Measurements from ENCODE around the gene LAMA5. TPM values are rescaled to one million over a fixed set of nuclear protein-coding genes. Genes with fewer than 3 reads are reported as not detected.

LAMA5 gene
- total RNA-seq, 4 donors from 2014 or later, result 93.9 to 179 (median 117) TPM

DNA sequence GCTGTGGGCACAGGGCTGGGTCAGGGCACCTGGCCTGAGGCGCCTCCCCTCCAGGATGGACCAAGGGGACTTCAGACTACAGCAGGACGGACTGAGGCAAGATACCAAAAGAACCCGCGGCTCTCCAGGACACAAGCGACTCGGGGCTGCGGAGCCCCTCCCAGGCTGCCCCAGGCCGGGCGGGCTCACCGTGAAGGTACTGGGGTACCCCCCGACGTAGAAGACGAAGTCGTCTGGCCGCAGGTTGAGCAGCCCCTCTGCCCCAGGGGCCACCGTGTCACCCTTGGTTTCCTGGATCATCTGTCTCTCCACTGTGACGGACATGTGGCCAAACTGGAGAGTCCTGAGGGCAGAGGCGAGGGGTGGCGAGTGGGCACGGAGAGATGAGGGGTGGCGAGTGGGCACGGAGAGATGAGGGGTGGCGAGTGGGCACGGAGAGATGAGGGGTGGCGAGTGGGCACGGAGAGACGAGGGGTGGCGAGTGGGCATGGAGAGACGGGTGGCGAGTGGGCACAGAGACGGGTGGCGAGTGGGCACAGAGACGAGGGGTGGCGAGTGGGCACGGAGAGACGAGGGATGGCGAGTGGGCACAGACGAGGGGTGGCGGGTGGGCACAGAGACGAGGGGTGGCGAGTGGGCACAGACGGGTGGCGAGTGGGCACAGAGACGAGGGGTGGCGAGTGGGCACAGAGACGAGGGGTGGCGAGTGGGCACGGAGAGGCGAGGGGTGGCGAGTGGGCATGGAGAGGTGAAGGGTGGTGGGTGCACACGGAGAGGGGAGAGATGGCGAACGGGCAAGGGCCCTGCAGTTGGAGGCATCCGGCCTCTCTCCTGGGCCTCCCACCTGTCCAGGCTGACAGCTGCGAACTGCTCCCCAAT is 53.4 kb downstream of the LAMA5 start:
- 90 to 95% methylated on average over 43 to 48 of the region's 55 CpGs for WGBS, 2 donors
- no peak for TF ChIP-seq POLR2A (IDR thresholded peaks at IDR 0.05)
- TF ChIP-seq, protein P1, sequence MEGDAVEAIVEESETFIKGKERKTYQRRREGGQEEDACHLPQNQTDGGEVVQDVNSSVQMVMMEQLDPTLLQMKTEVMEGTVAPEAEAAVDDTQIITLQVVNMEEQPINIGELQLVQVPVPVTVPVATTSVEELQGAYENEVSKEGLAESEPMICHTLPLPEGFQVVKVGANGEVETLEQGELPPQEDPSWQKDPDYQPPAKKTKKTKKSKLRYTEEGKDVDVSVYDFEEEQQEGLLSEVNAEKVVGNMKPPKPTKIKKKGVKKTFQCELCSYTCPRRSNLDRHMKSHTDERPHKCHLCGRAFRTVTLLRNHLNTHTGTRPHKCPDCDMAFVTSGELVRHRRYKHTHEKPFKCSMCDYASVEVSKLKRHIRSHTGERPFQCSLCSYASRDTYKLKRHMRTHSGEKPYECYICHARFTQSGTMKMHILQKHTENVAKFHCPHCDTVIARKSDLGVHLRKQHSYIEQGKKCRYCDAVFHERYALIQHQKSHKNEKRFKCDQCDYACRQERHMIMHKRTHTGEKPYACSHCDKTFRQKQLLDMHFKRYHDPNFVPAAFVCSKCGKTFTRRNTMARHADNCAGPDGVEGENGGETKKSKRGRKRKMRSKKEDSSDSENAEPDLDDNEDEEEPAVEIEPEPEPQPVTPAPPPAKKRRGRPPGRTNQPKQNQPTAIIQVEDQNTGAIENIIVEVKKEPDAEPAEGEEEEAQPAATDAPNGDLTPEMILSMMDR (IDR thresholded peaks at IDR 0.05), result no peak
- H3K27ac ChIP-seq, result no peak overlapping the region
- H3K4me3 ChIP-seq (replicated peaks in 1 of 3), result no peak overlapping the region
- intact Hi-C loops (cut with DNase I), result no loop called here
- H3K36me3 ChIP-seq, result peaks cover 80 to 85% of the 10 kb centered on the region in 2 donors
- H3K4me1 ChIP-seq, result no peaks in the 10 kb centered on the region
- no peaks in the 10 kb centered on the region for H3K27me3 ChIP-seq
- H3K9me3 ChIP-seq, result no peaks in the 10 kb centered on the region
- DNase-seq, result no peak

DNA sequence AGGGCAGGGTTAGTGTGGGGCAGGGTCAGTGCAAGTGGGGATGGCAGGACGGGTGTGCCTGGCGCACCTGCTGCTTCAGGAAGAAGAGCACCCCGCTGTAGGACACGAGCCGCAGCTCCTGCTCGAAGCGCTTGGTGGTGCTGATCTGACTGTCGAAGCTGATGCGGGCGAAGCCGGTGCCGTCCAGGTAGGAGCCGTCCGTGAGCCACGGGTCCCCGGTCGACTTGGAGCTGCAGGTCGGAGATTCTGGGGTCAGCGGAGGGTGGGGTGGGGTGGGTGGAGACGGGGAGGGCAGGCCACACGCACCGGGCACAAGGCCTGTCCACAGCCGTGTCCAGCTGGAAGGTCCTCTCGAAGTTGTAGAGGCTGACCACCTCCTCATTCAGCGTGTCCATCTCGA is 54.1 kb downstream of the LAMA5 start:
- TF ChIP-seq POLR2A (IDR thresholded peaks at IDR 0.05), result no peak
- TF ChIP-seq, protein P1 (IDR thresholded peaks at IDR 0.05), result no peak
- no peak for DNase-seq
- 94 to 95% methylated on average over 18 to 21 of the region's 26 CpGs for WGBS, 2 donors
- Histone ChIP-seq H3K27me3 (no peaks in the 10 kb centered on the region), H3K9me3 (no peaks in the 10 kb centered on the region), H3K4me3 (replicated peaks in 1 of 3) (no peak overlapping the region), H3K27ac (no peak overlapping the region), H3K36me3 (peaks cover 85 to 87% of the 10 kb centered on the region in 2 donors), H3K4me1 (no peaks in the 10 kb centered on the region)
- intact Hi-C loops (cut with DNase I), result no loop called here

DNA sequence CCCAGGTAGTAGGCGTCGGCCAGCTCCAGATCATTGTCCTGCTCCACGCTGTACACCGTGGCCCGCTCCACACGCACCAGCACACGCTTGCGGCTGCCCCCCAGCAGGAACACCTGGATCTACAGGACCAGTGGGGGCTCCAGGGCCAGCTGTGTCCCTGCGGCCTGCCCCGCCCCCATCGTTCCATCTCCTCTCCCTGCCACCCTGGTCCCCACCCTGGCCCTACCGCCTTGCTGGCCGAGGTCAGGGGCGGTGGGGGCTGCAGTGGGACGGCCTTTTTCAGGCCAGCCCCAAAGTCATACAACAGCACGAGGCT is 54.5 kb downstream of the LAMA5 start:
- no peak overlapping the region for H3K4me3 ChIP-seq (replicated peaks in 1 of 3)
- H3K36me3 ChIP-seq, result peaks cover 89 to 91% of the 10 kb centered on the region in 2 donors
- H3K4me1 ChIP-seq, result no peaks in the 10 kb centered on the region
- no peak for DNase-seq
- H3K9me3 ChIP-seq, result no peaks in the 10 kb centered on the region
- WGBS, 2 donors, result 96 to 98% methylated on average over 9 to 16 of the region's 16 CpGs
- H3K27ac ChIP-seq, result no peak overlapping the region
- H3K27me3 ChIP-seq, result no peaks in the 10 kb centered on the region
- intact Hi-C loops (cut with DNase I), result no loop called here
- TF ChIP-seq, protein P1 (IDR thresholded peaks at IDR 0.05), result no peak
- no peak for TF ChIP-seq POLR2A (IDR thresholded peaks at IDR 0.05)

DNA sequence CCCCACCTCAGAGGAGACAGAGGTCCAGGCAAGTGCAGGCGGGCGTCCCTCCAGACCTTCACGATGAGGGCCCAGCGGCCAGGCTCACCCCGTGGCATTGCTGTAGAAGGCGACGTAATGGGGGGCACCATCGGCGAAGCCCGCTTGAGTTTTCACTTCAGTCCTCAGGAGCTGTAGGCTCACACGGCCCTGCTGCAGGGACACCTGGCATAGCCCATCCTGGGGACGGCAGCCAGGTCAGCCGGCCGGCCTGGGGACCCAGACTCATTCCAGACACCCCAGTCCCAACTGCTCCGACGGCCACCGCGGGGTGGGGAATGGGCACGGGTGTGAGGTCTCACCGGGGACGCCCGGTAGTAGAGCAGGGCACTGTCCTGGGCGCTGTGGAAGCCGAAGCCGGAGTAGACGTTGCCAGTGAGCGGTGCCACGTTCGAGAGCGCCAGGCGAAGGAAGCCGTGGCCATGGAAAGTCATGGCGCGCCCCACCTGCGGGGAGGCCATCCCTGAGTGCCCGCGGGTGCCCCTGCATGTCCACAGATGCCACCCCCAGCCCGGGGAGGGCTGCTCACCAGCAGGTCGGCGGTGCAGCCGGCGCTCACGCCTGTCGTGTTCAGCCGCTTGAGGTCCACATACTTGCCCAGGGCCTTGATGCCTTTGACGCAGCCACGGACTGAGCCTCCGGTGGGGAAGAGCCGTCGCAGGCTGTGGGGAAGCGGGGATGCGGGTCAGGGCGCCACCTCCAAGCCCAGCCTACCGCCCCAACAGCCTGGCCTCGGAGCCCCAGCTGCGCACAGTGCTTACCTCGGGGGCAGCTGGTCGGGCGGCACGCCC is 55.1 kb downstream of the LAMA5 start:
- intact Hi-C loops (cut with DNase I), result no loop called here
- Histone ChIP-seq H3K27me3 (no peaks in the 10 kb centered on the region), H3K4me1 (no peaks in the 10 kb centered on the region), H3K27ac (no peak overlapping the region), H3K36me3 (peaks cover 90 to 92% of the 10 kb centered on the region in 2 donors), H3K9me3 (no peaks in the 10 kb centered on the region), H3K4me3 (replicated peaks in 1 of 3) (no peak overlapping the region)
- no peak for TF ChIP-seq POLR2A (IDR thresholded peaks at IDR 0.05)
- TF ChIP-seq, protein P1 (IDR thresholded peaks at IDR 0.05), result no peak
- no peak for DNase-seq
- WGBS, 2 donors, result 94 to 96% methylated on average over 33 to 39 of the region's 60 CpGs

DNA sequence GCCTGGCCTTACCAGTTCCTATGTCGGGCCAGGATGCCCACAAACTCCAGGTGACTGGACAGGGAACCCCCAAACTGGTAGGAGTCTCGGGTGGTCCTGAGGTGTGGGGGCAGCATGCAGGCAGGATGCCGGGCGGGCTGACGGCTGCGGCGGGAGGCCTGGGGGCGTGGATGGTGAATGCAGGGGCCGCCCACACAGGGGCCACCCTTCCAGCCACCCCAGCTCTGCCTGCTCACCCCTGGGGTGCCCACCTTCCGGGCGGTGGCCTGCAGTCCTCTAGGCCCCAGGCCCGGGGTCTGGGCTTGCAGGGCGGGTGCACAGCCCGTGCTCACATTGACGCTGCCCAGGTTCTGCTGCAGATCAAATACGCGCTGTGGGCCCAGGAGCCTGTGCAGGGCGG is 56.0 kb downstream of the LAMA5 start:
- no peak for TF ChIP-seq POLR2A (IDR thresholded peaks at IDR 0.05)
- TF ChIP-seq, protein P1 (IDR thresholded peaks at IDR 0.05), result no peak
- intact Hi-C loops (cut with DNase I), result no loop called here
- H3K9me3 ChIP-seq, result no peaks in the 10 kb centered on the region
- no peak overlapping the region for H3K4me3 ChIP-seq (replicated peaks in 1 of 3)
- WGBS, 2 donors, result 89 to 95% methylated on average over 3 to 8 of the region's 18 CpGs
- DNase-seq, result no peak
- H3K4me1 ChIP-seq, result no peaks in the 10 kb centered on the region
- peaks cover 90 to 92% of the 10 kb centered on the region in 2 donors for H3K36me3 ChIP-seq
- no peak overlapping the region for H3K27ac ChIP-seq
- H3K27me3 ChIP-seq, result no peaks in the 10 kb centered on the region

Measured in thyroid gland (tissue), 4 donors.